ENCODE measurements around the gene TNNT2.

Gene TNNT2

DNA sequence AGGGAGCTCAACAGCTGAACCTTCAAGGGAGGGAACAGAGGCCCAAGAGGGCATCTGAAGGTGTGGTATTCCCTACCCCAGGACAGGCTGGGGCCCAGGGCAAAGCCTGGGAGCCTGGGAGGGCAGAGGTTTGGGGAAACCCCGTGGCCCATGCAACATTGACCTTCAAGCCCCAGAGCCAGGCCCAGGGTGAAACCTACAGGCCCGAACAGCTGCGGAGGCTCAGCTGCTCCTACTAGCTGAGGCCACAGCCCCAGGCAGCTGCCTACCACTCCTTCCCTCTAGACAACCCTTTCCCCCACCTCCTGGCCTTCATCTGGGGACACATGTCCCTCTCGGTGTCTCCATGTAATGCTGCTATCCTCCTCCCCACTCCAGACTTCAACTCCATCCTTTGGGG is 18.5 kb upstream of the TNNT2 start:
- Histone ChIP-seq H3K27me3 (no peaks in the 10 kb centered on the region), H3K9me3 (no peaks in the 10 kb centered on the region), H3K36me3 (no peaks in the 10 kb centered on the region), H3K4me1 (no peaks in the 10 kb centered on the region), H3K4me3 (ENCODE audit: low read depth, low read length) (no peak overlapping the region)
- TF ChIP-seq, protein P1, sequence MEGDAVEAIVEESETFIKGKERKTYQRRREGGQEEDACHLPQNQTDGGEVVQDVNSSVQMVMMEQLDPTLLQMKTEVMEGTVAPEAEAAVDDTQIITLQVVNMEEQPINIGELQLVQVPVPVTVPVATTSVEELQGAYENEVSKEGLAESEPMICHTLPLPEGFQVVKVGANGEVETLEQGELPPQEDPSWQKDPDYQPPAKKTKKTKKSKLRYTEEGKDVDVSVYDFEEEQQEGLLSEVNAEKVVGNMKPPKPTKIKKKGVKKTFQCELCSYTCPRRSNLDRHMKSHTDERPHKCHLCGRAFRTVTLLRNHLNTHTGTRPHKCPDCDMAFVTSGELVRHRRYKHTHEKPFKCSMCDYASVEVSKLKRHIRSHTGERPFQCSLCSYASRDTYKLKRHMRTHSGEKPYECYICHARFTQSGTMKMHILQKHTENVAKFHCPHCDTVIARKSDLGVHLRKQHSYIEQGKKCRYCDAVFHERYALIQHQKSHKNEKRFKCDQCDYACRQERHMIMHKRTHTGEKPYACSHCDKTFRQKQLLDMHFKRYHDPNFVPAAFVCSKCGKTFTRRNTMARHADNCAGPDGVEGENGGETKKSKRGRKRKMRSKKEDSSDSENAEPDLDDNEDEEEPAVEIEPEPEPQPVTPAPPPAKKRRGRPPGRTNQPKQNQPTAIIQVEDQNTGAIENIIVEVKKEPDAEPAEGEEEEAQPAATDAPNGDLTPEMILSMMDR (IDR thresholded peaks at IDR 0.05; ENCODE audit: low read depth, low read length), result no peak
- no peak for DNase-seq

DNA sequence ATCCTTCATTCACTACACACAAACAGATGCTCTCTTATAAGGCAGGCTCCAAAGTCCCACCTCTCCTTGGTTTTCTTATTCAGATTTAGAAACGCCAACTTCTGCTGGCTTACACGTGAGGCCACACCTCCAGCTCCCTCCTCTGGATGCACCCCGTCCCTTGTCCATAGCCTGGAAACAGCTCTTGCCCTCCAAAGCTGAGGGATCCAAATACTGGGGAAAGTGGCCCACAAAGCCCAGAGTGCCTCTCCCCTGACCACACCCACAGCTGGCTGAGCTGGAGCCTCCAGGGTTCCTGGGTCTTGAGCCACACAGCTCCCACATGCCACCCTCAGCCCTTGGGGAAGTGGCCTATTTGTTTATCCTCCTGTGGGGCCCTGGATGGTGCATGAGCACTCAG is 17.1 kb upstream of the TNNT2 start:
- no peak for DNase-seq
- H3K4me1 ChIP-seq, result no peaks in the 10 kb centered on the region
- no peaks in the 10 kb centered on the region for H3K36me3 ChIP-seq
- H3K9me3 ChIP-seq, result no peaks in the 10 kb centered on the region
- no peak overlapping the region for H3K4me3 ChIP-seq (ENCODE audit: low read depth, low read length)
- H3K27me3 ChIP-seq, result no peaks in the 10 kb centered on the region
- TF ChIP-seq, protein P1 (IDR thresholded peaks at IDR 0.05; ENCODE audit: low read depth, low read length), result no peak

DNA sequence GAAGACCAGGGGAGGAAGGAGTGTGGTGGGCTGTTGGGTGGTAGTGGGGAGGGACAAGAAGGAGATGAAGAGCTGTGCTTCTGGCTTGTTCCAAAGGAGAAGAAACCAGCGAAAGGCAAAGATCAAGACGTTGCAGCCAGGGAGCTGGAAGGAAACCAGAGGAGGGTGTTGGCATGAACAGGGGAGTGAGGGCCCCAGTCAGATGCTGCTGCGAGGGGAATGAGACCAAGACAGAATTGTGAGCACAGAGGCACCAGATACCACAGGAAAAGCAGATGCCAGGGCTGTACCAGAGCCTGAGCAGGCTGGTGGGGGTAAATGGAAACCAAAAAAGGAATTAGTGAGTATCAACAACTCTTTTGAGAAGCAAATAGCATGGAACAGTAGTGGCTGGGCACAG is 15.6 kb upstream of the TNNT2 start:
- no peaks in the 10 kb centered on the region for H3K4me1 ChIP-seq
- no peaks in the 10 kb centered on the region for H3K36me3 ChIP-seq
- H3K4me3 ChIP-seq (ENCODE audit: low read depth, low read length), result no peak overlapping the region
- H3K9me3 ChIP-seq, result no peaks in the 10 kb centered on the region
- H3K27me3 ChIP-seq, result no peaks in the 10 kb centered on the region
- DNase-seq, result no peak
- TF ChIP-seq, protein P1 (IDR thresholded peaks at IDR 0.05; ENCODE audit: low read depth, low read length), result no peak

DNA sequence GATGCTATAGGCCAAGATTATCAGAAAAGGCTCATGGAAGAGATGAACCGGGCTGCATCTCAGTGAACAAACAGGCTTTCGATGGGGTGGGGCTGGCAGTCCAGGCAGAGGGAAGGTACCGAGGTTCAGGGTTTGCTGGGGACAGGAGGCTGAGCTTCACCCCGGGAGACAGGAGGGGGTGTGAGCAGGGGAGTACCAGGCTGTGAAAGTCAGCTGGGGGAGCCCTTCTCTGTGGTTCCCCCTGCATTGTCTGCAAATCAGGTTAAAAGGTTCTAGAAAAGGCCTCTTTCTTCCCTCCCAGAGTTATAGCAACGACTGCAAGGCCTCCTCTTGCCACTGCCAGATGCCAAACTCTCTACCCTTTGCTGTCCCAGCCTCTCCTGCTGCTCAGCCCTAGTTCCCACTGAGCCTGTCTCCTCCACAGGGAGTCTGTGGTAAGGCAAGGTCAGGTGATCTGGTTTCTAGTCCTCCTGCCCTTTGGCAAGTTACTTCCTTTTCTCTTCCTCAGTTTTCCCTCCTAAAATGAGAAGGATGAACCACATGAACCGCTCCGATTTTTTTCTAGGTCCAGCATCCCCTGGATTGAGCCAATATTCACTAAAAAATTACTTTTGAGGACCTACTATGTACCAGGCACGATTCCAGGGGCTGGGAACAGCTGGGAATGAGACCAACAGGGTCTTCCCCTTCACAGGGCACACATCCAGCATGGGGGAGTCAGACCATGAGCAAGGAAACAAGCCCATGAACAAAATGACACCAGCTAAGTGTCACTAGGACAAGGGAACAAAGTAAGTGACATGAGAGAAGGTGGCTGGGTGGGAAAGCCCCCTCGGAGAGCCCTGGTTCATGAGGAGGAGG is 14.4 kb upstream of the TNNT2 start:
- TF ChIP-seq, protein P1 (IDR thresholded peaks at IDR 0.05; ENCODE audit: low read depth, low read length), result no peak
- Histone ChIP-seq H3K9me3 (no peaks in the 10 kb centered on the region), H3K4me3 (ENCODE audit: low read depth, low read length) (no peak overlapping the region), H3K27me3 (no peaks in the 10 kb centered on the region), H3K36me3 (no peaks in the 10 kb centered on the region), H3K4me1 (no peaks in the 10 kb centered on the region)
- DNase-seq, result no peak

DNA sequence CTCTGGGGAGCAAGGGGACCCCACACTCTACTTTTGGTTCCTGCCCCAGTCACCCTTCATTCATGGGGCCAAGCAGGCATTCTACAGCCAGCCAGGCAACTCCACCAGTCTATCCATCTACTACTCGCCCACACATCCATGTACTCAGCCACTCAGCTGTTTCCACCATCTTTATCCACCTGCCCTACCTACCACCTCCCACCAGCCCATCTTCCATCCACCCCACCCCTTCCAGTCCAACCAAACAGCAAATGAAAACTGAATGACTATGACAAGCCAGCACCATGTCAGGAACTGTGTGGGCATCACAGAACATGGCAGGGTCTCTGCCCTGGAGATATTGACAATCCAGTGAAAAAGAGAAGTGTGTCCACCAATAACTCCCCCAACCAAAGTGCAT is 13.7 kb upstream of the TNNT2 start:
- Histone ChIP-seq H3K4me3 (ENCODE audit: low read depth, low read length) (no peak overlapping the region), H3K9me3 (no peaks in the 10 kb centered on the region), H3K36me3 (no peaks in the 10 kb centered on the region), H3K27me3 (no peaks in the 10 kb centered on the region), H3K4me1 (no peaks in the 10 kb centered on the region)
- no peak for DNase-seq
- TF ChIP-seq, protein P1 (IDR thresholded peaks at IDR 0.05; ENCODE audit: low read depth, low read length), result no peak

DNA sequence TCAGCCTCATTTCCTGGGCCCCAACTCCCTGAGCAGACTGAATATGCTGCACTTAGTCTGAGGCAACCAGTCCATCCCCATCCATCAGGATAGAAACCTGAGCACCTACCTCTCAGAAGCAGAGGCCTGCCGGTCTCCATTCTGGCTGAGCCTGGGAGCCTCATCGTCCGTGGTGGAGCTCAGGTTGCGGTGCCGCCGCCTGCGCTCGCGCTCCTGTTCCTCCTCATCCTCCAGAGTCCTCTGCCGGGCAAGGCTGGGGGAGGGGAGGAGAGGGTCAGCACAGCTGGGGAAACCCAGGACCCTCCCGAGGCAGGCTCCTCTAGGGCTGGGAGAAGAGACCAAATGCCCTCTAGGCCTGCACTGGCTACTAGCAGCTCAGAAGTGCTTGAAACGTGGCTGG is 11.6 kb upstream of the TNNT2 start:
- no peaks in the 10 kb centered on the region for H3K9me3 ChIP-seq
- no peaks in the 10 kb centered on the region for H3K27me3 ChIP-seq
- no peaks in the 10 kb centered on the region for H3K4me1 ChIP-seq
- TF ChIP-seq, protein P1 (IDR thresholded peaks at IDR 0.05; ENCODE audit: low read depth, low read length), result no peak
- DNase-seq, result no peak
- H3K4me3 ChIP-seq (ENCODE audit: low read depth, low read length), result no peak overlapping the region
- H3K36me3 ChIP-seq, result no peaks in the 10 kb centered on the region

Data from BE2C (cell line).